Nephron (organoid): Measurements from ENCODE around the gene AHCY.
"Not testable (repeated sequence)": the region's sequence is repeated elsewhere in the genome, so short reads cannot be mapped to it uniquely, and the experiment has no call there.

Experiments
- H3K27ac Mint-ChIP-seq, 3 experiments: 2 replicates each; pipeline ENCODE4 v1.8.0; 2020; ENCODE audit warnings: mixed read lengths in 3 of 3, mild to moderate bottlenecking in 2 of 3, moderate library complexity in 1 of 3
- H3K27me3 Mint-ChIP-seq: 2 replicates; pipeline ENCODE4 v1.8.0; 2021; ENCODE audit warnings: low read depth, mild to moderate bottlenecking, moderate library complexity, mixed read lengths
- H3K36me3 Mint-ChIP-seq: 2 replicates; pipeline ENCODE4 v1.8.0; 2020; ENCODE audit warnings: low read depth, mixed read lengths
- H3K4me1 Mint-ChIP-seq: 2 replicates; pipeline ENCODE4 v1.8.0; 2020; ENCODE audit warnings: mixed read lengths
- H3K4me3 Mint-ChIP-seq, 3 experiments: 2 replicates each; pipeline ENCODE4 v1.8.0; 2020; ENCODE audit warnings: mild to moderate bottlenecking in 3 of 3, mixed read lengths in 3 of 3, moderate library complexity in 2 of 3
- H3K9me3 Mint-ChIP-seq: 2 replicates; pipeline ENCODE4 v1.8.0; 2020; ENCODE audit warnings: mixed read lengths
- CTCF ChIP-seq, 3 experiments: fragments of 200-600 bp; sonication (generic); IDR thresholded peaks; one replicate each; pipeline ENCODE4 v1.5.0; 2021; ENCODE audit warnings: antibody characterized with exemption in 3 of 3; ENCODE audit not compliant: unreplicated experiment in 3 of 3

Gene AHCY

GRCh38 chr20:34293589-34293988 is 9.6 kb downstream of the AHCY start:
- no peak overlapping the region for H3K4me3 Mint-ChIP-seq
- TF ChIP-seq CTCF (IDR thresholded peaks at IDR 0.05; ENCODE audit: unreplicated experiment in 3 of 3) = no peak
- no peaks in the 10 kb centered on the region for H3K9me3 Mint-ChIP-seq
- H3K36me3 Mint-ChIP-seq = peaks cover 67% of the 10 kb centered on the region
- no peak overlapping the region for H3K27ac Mint-ChIP-seq
- H3K4me1 Mint-ChIP-seq = no peaks in the 10 kb centered on the region
- H3K27me3 Mint-ChIP-seq = no peaks in the 10 kb centered on the region

- H3K36me3 Mint-ChIP-seq = peaks cover 70% of the 10 kb centered on the region
- H3K4me1 Mint-ChIP-seq = no peaks in the 10 kb centered on the region
- no peak overlapping the region for H3K4me3 Mint-ChIP-seq
- no peak overlapping the region for H3K27ac Mint-ChIP-seq
- H3K27me3 Mint-ChIP-seq = no peaks in the 10 kb centered on the region
- no peak for TF ChIP-seq CTCF (IDR thresholded peaks at IDR 0.05; ENCODE audit: unreplicated experiment in 3 of 3)
- H3K9me3 Mint-ChIP-seq = no peaks in the 10 kb centered on the region
Measured at GRCh38 chr20:34293119-34293518, 10.0 kb downstream of the AHCY start.

- no peaks in the 10 kb centered on the region for H3K27me3 Mint-ChIP-seq
- no peak overlapping the region for H3K27ac Mint-ChIP-seq
- no peaks in the 10 kb centered on the region for H3K9me3 Mint-ChIP-seq
- no peaks in the 10 kb centered on the region for H3K4me1 Mint-ChIP-seq
- H3K4me3 Mint-ChIP-seq = no peak overlapping the region
- TF ChIP-seq CTCF (IDR thresholded peaks at IDR 0.05; ENCODE audit: unreplicated experiment in 3 of 3) = no peak
- H3K36me3 Mint-ChIP-seq = peaks cover 73% of the 10 kb centered on the region
Measured at GRCh38 chr20:34292496-34292895, 10.7 kb downstream of the AHCY start.

- Mint-ChIP-seq H3K27ac (no peak overlapping the region), H3K4me3 (no peak overlapping the region), H3K4me1 (no peaks in the 10 kb centered on the region), H3K9me3 (no peaks in the 10 kb centered on the region), H3K36me3 (peaks cover 78% of the 10 kb centered on the region), H3K27me3 (peaks cover 2% of the 10 kb centered on the region)
- TF ChIP-seq CTCF (IDR thresholded peaks at IDR 0.05; ENCODE audit: unreplicated experiment in 3 of 3) = no peak
Measured at GRCh38 chr20:34290471-34290870, 12.7 kb downstream of the AHCY start.

GRCh38 chr20:34287500-34287899 is 15.7 kb downstream of the AHCY start:
- H3K4me3 Mint-ChIP-seq, H3K27me3 Mint-ChIP-seq, H3K4me1 Mint-ChIP-seq, H3K9me3 Mint-ChIP-seq, H3K27ac Mint-ChIP-seq: not testable (repeated sequence)
- peaks cover 67% of the 10 kb centered on the region for H3K36me3 Mint-ChIP-seq

- TF ChIP-seq CTCF (IDR thresholded peaks at IDR 0.05; ENCODE audit: unreplicated experiment in 3 of 3) = no peak
- Mint-ChIP-seq H3K36me3 (peaks cover 60% of the 10 kb centered on the region), H3K4me3 (no peak overlapping the region), H3K27ac (no peak overlapping the region), H3K9me3 (no peaks in the 10 kb centered on the region), H3K27me3 (peaks cover 3% of the 10 kb centered on the region), H3K4me1 (no peaks in the 10 kb centered on the region)
Measured at GRCh38 chr20:34285450-34285849, 17.7 kb downstream of the AHCY start.
